GM21367 (cell line): ENCODE results near the gene AMDHD2.
"Not testable (repeated sequence)": the region's sequence is repeated elsewhere in the genome, so short reads cannot be mapped to it uniquely, and the experiment has no call there.

ENCODE experiments used
- ATAC-seq: cut with Tn5 transposase; IDR thresholded peaks from one replicate; pipeline ENCODE4 v1.9.1; 2021; ENCODE audit not compliant: unreplicated experiment

The AMDHD2 gene

GRCh38 chr16:2567506-2567905, 47.3 kb downstream of the AMDHD2 start:
- ATAC-seq = not testable (repeated sequence)

GRCh38 chr16:2568573-2568972, 48.4 kb downstream of the AMDHD2 start:
- not testable (repeated sequence) for ATAC-seq

- ATAC-seq = not testable (repeated sequence)
These were observed 52.5 kb downstream of the AMDHD2 start for GRCh38 chr16:2572704-2573103.

GRCh38 chr16:2575839-2576238, 55.7 kb downstream of the AMDHD2 start:
- ATAC-seq = not testable (repeated sequence)

GRCh38 chr16:2577044-2577443, 56.9 kb downstream of the AMDHD2 start:
- not testable (repeated sequence) for ATAC-seq

- not testable (repeated sequence) for ATAC-seq
These were observed 58.7 kb downstream of the AMDHD2 start for GRCh38 chr16:2578905-2579304.

GRCh38 chr16:2580143-2580542, 60.0 kb downstream of the AMDHD2 start:
- not testable (repeated sequence) for ATAC-seq

- ATAC-seq = not testable (repeated sequence)
These were observed 60.6 kb downstream of the AMDHD2 start for GRCh38 chr16:2580818-2581217.
